ENCODE data around the gene NNMT.
A peak's percentile ranks its signal among the peaks of the same experiment; 100 is the strongest.

Gene NNMT

DNA sequence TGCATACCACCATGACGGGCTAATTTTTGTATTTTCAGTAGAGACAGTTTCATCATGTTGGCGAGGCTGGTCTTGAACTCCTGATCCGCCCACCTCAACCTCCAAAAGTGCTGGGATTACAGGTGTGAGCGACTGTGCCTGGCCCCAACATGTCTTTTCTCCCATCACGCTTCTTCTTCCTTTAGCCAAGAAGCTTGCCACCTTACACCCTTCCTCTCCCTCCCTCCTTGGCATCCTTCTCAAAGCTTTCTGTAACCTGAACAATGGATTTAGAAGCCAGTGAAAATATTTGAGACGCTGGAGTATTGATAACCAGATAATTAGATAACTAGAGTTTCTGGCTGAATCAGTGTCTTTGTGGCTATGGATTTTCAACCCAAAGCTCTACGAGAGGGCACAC, 11.3 kb upstream of the NNMT start:
- DNase-seq (ENCODE audit: low spot score), result no peak

- DNase-seq (ENCODE audit: low spot score), result no peak
Measured at GRCh38 chr11:114285599-114285998, 10.6 kb upstream of the NNMT start.

- DNase-seq (ENCODE audit: low spot score), result no peak
Measured at GRCh38 chr11:114286229-114286628, 10.0 kb upstream of the NNMT start.

- DNase-seq (ENCODE audit: low spot score), result no peak
Measured at GRCh38 chr11:114287154-114287553, 9.0 kb upstream of the NNMT start.

- DNase-seq (ENCODE audit: low spot score), result no peak
Measured at GRCh38 chr11:114288136-114288535, 8.1 kb upstream of the NNMT start.

GRCh38 chr11:114289779-114290178, 6.4 kb upstream of the NNMT start:
- DNase-seq (ENCODE audit: low spot score), result no peak

GRCh38 chr11:114290503-114291235, 5.5 kb upstream of the NNMT start:
- DNase-seq (ENCODE audit: low spot score), result no peak

- DNase-seq (ENCODE audit: low spot score), result no peak
Measured at GRCh38 chr11:114291381-114291780, 4.8 kb upstream of the NNMT start.

- no peak for DNase-seq (ENCODE audit: low spot score)
Measured at GRCh38 chr11:114291842-114292680, 4.1 kb upstream of the NNMT start.

- DNase-seq (ENCODE audit: low spot score), result no peak
Measured at GRCh38 chr11:114293201-114293711, 2.9 kb upstream of the NNMT start.

- no peak for DNase-seq (ENCODE audit: low spot score)
Measured at GRCh38 chr11:114296605-114297372, 590 bp downstream of the NNMT start.

- DNase-seq (ENCODE audit: low spot score), result no peak
Measured at GRCh38 chr11:114297806-114298709, 1.9 kb downstream of the NNMT start.

GRCh38 chr11:114298710-114299109, 2.5 kb downstream of the NNMT start:
- no peak for DNase-seq (ENCODE audit: low spot score)

DNA sequence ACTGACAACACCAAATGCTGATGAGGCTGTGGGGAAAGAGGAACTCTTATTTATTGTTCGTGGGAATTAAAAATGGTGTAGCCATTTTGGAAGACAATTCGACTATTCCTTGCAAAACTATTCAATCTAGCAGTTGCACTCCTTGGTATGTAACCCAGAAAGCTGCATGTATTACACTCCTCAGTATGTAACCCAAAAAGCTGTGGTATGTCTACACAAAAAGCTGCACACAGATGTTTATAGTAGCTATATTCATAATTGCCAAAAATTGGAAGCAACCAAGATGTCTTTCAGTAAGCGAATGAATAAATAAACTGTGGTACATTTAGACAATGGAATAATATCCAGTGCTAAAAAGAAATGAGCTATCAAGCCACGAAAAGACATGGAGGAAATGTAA, 4.9 kb downstream of the NNMT start:
- DNase-seq (ENCODE audit: low spot score), result no peak

GRCh38 chr11:114301927-114302326, 5.7 kb downstream of the NNMT start:
- DNase-seq (ENCODE audit: low spot score), result no peak

DNA sequence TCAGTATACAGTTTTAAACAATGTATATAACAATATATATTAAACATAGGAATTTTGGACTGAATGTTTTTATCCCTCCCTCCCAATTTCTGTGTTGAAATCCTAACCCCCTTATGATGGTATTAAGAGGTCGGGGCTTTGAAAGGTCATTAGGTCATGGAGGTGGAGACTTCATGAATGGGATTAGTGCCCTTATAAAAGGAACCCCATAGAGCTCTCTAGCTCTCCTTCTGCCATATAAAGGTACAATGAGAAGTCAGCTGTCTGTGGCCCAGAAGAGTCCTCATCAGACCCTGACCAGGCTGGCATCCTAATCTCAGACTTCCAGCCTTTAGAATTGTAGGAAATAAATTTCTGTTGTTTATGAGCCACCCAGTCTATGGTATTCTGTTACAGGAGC, 6.5 kb downstream of the NNMT start:
- DNase-seq (ENCODE audit: low spot score), result no peak

GRCh38 chr11:114304065-114304464, 7.9 kb downstream of the NNMT start:
- no peak for DNase-seq (ENCODE audit: low spot score)

- DNase-seq (ENCODE audit: low spot score), result no peak
Measured at GRCh38 chr11:114304969-114305368, 8.8 kb downstream of the NNMT start.

DNA sequence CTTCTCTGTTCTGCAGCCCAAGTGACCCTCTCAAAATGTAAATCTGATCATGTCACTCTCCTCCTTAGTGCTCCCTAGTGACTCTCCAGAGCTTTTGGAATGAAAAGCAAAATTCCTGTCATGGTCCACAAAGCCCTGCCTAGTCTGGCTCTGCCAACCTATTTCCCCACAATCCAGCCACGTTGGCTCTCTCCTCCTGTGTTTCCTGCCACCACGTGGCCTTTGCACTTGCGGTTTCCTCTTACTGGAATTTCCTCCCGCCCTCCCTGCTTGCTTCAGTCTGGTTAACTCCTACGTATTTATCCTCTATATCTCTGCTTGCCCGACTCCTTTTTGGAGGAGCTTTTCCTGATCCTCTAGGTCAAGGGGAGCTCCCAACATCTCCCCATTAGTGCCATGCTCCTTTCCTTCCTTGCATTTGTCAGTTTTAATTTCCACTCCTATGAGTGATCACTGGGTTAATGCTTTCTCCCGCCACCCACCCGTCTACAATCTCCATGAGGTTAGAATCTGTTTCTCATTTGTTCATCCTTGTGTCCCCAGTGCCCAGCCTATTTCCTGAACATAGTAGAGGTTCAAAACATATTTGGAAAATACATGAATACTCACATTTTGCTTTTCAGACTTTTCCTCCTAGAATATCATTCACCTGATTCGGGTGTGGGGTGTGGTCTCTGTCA, 11.5 kb downstream of the NNMT start:
- DNase-seq (ENCODE audit: low spot score), result no peak

DNA sequence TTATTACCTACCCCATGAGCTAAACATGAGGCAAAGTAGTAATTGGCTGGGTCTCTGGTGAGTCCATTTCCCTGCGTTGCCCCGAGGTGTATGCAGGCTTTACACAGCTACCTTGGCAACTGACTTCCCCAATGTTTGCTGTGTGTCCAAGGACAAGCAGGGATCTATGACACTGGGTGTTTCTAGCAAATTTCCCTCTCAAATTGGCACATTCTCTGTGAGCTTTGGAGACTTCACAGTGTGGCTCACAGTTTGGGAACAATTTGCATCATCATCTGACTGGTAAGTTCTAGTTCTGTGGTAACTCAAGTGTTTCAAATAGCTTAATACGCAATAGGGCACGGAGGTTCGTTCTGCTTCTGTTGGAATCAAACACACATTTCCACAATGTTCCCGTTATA, 12.5 kb downstream of the NNMT start:
- peak; percentile 7 for DNase-seq (ENCODE audit: low spot score)

GRCh38 chr11:114309517-114309916, 13.3 kb downstream of the NNMT start:
- no peak for DNase-seq (ENCODE audit: low spot score)

All from Ammon's horn (tissue), 1 donor.